GM21576 (cell line): ENCODE measurements around the gene LCLAT1.
"Not testable (repeated sequence)": the region's sequence is repeated elsewhere in the genome, so short reads cannot be mapped to it uniquely, and the experiment has no call there.

Experiments
- ATAC-seq: cut with Tn5 transposase; IDR thresholded peaks from one replicate; pipeline ENCODE4 v1.9.1; 2021; ENCODE audit warnings: mild to moderate bottlenecking, moderate library complexity; ENCODE audit not compliant: unreplicated experiment

Gene LCLAT1

DNA sequence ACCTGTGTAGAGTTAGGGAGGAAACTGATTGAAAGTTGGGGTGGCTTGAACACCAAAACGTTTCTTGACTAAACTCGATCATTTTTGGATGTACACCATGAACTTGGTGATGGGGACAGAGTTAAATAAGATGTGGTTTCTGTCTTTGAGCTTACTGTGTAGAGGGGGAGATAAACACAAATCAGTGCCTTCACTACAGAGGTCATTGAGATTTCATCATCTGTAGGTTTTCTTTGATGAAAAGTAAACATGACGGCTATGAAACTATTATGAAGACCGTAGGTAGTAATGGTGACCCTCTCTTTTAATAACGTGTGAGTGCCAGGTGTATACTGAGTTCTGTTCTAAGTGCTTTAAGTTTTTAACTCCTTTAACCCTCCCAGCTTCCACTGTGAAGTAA lies 6.5 kb downstream of the LCLAT1 start:
- no peak for ATAC-seq

DNA sequence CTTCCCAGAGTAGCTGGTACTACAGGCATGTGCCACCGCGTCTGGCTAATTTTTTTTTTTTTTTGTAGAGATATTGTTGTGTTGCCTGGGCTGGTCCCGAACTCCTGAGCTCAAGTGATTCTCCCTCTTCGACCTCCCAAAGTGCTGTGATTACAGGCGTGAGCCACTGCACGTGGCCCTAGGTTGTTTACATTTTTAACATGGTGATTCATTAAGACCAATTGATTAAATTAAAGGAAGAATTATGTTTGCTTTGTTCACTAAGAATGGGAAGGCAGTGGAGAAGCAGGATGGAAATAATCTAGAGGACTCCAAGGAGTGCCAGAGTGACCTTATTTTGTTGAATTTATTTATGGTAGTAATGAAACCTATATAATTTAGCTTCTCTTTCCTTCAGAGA lies 7.5 kb downstream of the LCLAT1 start:
- ATAC-seq, result no peak

DNA sequence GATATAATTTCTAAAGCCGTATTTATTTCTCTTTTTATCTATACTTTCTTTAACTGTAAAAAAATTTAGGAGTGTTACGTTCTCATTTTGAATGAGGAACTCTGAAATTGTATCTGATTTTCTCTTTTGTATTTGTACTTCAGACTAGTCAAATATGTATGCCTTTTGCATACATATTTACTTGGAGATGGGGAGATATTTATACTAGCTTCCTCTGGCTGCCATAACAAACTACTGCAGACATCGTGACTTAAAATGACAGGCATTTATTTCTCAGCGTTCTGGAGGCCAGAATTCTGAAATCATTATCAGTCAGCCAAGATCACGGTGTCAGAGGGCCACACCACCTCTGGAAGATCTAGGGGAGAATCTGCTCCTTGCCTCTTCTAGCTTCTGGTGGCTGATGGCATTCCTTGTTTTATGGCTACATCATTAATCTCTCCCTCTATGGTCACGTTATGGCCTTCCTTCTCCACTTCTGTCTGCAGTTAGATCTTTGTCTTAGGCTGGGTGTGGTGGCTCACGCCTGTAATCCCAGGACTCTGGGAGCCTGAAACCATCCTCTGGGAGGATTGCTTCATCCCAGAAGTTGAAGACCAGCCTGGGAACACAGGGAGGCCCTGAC lies 8.2 kb downstream of the LCLAT1 start:
- ATAC-seq, result no peak

GRCh38 chr2:30456106-30456505 lies 9.1 kb downstream of the LCLAT1 start:
- no peak for ATAC-seq

DNA sequence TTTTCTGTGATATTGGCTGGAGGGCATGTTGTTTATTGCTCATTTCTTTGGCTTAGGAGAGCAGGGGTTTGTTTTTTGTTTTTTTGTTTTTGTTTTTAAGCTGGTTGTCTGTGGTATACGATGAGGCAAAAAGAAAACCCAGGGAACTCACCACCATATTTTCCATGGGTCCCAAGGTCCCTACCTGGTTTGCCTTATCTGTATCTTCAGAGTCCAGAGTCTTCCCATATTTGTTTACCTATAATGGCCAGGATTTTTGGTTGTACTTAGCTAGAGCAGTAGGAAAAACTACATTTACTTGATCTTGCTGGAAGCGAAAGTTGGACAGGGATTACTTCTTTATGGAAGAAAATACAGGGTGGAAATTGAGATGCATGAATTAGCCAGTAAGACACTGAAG lies 9.5 kb downstream of the LCLAT1 start:
- no peak for ATAC-seq

- ATAC-seq, result no peak
Measured at GRCh38 chr2:30457296-30457695, 10.2 kb downstream of the LCLAT1 start.

DNA sequence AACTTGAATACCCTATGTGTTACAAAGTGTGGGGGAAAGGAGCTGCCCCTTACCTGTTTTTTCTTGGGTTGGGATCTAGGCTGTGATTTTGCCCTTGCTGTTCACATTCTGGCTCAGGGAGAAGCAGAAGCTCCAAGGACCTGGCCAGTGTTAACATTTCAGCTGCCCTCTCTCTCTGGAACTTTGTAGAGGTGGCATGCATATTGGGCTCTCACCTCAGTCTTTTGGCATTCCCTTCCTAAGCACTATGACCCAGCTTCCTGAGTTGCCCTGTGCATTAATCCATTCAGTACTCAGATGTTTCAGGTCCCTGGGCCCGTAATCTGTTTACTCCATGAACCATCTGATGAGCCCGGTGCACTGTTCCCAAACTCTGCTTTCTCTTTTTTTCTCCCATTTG lies 12.1 kb downstream of the LCLAT1 start:
- ATAC-seq, result no peak

- no peak for ATAC-seq
Measured at GRCh38 chr2:30462131-30462857, 15.2 kb downstream of the LCLAT1 start.

DNA sequence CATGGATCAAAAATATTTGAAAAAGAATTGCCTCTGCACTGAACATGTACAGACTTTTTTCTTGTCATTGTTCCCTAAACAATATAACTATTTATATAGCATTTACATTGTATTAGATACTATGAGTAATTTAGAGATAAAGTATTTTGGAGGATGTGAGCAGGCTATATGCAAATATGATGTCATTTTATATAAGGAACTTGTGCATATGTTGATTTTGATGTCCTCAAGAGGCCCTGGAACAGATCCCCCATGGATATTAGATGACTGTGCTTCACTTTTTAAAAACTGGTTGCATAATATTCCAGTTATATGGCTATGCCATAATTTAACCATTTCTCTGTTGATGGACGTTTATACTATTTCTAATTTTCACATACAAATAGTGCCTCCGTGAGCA lies 16.5 kb downstream of the LCLAT1 start:
- ATAC-seq, result no peak

GRCh38 chr2:30464544-30465170 lies 17.6 kb downstream of the LCLAT1 start:
- ATAC-seq, result no peak

- ATAC-seq, result no peak
Measured at GRCh38 chr2:30465171-30465545, 18.1 kb downstream of the LCLAT1 start.

- no peak for ATAC-seq
Measured at GRCh38 chr2:30466216-30466615, 19.2 kb downstream of the LCLAT1 start.

- not testable (repeated sequence) for ATAC-seq
Measured at GRCh38 chr2:30467062-30467826, 20.2 kb downstream of the LCLAT1 start.

GRCh38 chr2:30470426-30470825 lies 23.4 kb downstream of the LCLAT1 start:
- no peak for ATAC-seq

- no peak for ATAC-seq
Measured at GRCh38 chr2:30472326-30472725, 25.3 kb downstream of the LCLAT1 start.

DNA sequence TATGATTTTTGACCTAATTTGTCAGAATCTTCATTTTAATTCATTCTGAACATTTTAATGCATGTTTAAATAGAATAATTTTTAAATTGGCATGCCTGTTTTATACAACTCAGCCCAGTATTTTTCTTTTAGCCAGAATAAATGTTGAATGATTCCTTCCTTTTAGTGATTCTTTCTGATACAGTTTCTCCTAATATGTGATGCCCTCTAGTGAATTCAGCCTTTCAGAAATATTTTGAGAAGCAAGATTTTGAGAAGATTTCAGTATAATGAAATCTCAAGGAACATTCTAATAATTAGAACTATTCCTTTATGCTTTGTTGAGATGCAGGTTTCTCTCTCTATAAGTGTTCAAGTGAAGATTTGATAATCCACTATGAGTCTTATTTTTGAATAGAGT lies 28.5 kb downstream of the LCLAT1 start:
- no peak for ATAC-seq

- ATAC-seq, result no peak
Measured at GRCh38 chr2:30476636-30477035, 29.6 kb downstream of the LCLAT1 start.

- ATAC-seq, result no peak
Measured at GRCh38 chr2:30480703-30481322, 33.8 kb downstream of the LCLAT1 start.

DNA sequence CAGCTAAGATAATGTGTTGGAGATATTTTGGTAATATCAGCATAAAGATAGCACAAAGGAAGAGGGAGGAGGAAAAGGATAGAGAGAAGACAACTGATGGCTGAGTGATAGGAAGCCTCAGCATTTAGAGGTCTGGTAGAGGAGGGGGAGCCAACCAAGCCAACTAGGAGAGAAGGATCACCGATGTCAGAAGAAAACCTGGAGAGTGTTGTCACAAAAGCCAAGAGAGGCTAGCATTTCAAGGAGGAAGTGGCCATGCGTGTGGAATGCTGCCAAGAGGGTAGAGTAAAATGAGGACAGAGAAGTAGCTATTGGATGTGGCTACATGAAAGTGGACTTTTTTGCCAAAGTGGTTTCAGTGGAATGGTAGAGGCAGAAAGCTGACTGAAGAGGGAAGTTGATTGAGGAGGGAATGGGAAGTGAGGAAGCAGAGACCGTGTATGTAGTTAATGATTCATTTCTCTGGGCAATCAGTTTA lies 34.3 kb downstream of the LCLAT1 start:
- no peak for ATAC-seq

DNA sequence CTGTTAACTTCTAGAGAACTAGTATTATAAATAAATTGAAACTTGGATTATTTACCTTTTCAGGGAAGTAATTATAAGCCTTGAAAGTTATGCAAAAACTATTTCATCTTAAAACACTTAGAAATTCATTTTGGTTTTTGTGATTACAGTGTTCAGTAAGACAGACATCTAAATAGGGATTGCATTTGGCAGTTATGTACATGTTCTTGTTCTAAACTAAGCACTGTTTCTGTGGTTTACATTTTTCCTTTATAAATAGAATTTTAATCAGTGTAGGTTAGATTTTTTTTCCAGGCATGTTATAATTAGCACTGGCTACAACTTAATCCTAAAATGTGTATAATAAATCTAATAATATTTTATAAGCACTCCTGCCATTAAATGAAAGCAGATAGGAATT lies 35.0 kb downstream of the LCLAT1 start:
- no peak for ATAC-seq

DNA sequence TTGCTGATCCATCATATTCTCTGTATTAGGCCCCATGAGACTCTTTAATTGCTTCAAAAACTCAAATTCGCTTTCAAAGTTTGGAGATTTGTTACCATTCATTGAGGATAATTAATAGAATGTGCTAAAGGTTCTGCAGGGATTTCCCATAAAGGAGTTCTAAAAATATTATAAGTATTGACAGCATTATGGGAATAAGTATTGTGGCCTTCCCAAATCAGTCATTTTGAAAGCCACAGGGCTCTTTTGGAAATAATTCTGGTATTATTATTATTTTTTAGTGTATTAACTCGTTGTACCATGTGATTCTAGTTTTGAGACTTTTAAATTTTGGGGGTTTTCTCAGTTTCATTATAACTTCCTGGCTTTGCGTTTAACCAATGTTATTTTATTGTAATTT lies 37.1 kb downstream of the LCLAT1 start:
- ATAC-seq, result no peak
